ENCODE results near the gene KLHL2.

GRCh38 chr4:165330071-165330470 lies 122.7 kb downstream of the KLHL2 start:
- TF ChIP-seq REST (IDR thresholded peaks at IDR 0.05; ENCODE audit: unreplicated experiment) (no peak), CTCF (conservative IDR thresholded peaks at IDR 0.05; ENCODE audit: low read depth in 2 of 2) (no peak), EZH2phosphoT487 (IDR thresholded peaks at IDR 0.05; ENCODE audit: unreplicated experiment) (no peak), POLR2AphosphoS5 (IDR thresholded peaks at IDR 0.05; ENCODE audit: low read depth) (no peak), JUNB (IDR thresholded peaks at IDR 0.05; ENCODE audit: unreplicated experiment) (no peak), EZH2 (IDR thresholded peaks at IDR 0.05; ENCODE audit: low read depth, unreplicated experiment) (no peak), NANOG (IDR thresholded peaks at IDR 0.05; ENCODE audit: borderline replicate concordance) (no peak), CREB1 (CRISPR knock-in tag; IDR thresholded peaks at IDR 0.05; ENCODE audit: low read depth) (no peak)

Data from GM23338 (cell line).